Measurements from ENCODE around the gene CACNG3.

CACNG3 gene

DNA sequence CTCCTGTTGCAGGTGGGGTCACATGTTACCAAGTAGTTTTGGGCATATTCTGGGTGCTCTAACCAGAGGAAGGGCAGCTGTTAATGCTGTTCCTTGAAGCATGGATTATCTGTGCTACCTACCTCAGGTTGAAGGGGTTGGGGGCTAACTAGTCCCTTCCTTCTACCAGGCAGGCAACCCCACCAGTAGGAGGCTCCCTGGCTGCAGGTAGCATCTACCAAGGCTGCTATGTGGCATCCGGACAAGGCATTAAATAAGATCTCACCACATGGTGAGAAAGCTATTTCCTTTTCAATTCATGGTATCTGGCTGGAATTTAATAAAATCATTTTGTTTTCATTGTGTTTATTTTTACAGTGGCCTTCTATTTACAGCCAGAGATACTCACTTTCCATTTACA, 62.5 kb downstream of the CACNG3 start:
- no peak for TF ChIP-seq ZFP30 (CRISPR knock-in tag; IDR thresholded peaks at IDR 0.05)
- TF ChIP-seq PPARA (CRISPR knock-in tag; IDR thresholded peaks at IDR 0.05; ENCODE audit: borderline replicate concordance) = no peak
- TF ChIP-seq, protein P1, sequence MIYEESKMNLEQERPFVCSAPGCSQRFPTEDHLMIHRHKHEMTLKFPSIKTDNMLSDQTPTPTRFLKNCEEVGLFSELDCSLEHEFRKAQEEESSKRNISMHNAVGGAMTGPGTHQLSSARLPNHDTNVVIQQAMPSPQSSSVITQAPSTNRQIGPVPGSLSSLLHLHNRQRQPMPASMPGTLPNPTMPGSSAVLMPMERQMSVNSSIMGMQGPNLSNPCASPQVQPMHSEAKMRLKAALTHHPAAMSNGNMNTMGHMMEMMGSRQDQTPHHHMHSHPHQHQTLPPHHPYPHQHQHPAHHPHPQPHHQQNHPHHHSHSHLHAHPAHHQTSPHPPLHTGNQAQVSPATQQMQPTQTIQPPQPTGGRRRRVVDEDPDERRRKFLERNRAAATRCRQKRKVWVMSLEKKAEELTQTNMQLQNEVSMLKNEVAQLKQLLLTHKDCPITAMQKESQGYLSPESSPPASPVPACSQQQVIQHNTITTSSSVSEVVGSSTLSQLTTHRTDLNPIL (CRISPR knock-in tag; IDR thresholded peaks at IDR 0.05; ENCODE audit: low read depth) = no peak
- no peak for TF ChIP-seq BACH2 (CRISPR knock-in tag; IDR thresholded peaks at IDR 0.05; ENCODE audit: borderline replicate concordance)
- no peak for TF ChIP-seq RARB (CRISPR knock-in tag; IDR thresholded peaks at IDR 0.05)
- TF ChIP-seq ZNF8 (CRISPR knock-in tag; IDR thresholded peaks at IDR 0.05) = no peak
- TF ChIP-seq TCF4 (CRISPR knock-in tag; IDR thresholded peaks at IDR 0.05; ENCODE audit: borderline replicate concordance) = no peak
- no peak for TF ChIP-seq CSDC2 (CRISPR knock-in tag; IDR thresholded peaks at IDR 0.05)
- no peak for TF ChIP-seq ZNF70 (CRISPR knock-in tag; IDR thresholded peaks at IDR 0.05)
- TF ChIP-seq ZC3H10 (CRISPR knock-in tag; IDR thresholded peaks at IDR 0.05) = no peak
- no peak for TF ChIP-seq OSR1 (CRISPR knock-in tag; IDR thresholded peaks at IDR 0.05)
- no peak for ATAC-seq

DNA sequence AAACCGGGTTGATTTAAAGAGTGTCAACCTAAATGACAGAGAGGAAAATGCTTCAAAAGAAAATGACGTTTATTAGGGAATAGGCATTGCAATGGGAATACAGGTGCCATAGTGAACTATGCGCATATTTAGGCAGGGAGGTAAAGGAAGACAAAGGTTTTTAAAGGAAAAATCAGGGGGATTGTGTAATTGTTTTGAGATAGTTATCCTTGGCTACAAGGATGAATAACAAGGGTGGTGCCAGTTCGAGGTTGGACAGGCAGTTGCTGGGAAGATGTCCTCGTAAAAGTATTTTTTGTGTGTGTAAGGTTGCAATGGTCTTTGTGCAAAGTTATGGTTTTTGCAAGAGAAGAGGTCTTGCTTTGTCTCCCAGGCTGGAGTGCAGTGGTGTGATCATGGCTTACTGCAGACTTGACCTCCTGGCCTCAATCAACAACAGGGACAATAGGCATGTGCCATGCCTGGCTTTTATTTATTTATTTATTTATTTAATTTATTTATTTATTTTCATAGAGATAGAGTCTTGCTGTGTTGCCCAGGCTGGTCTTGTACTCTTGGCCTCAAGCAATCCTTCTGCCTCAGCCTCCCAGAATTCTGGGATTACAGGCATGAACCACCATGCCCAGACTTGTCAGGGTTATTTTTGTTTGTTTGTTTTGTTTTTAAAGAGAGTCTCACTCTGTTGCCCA, 63.1 kb downstream of the CACNG3 start:
- no peak for TF ChIP-seq RARB (CRISPR knock-in tag; IDR thresholded peaks at IDR 0.05)
- no peak for ATAC-seq

DNA sequence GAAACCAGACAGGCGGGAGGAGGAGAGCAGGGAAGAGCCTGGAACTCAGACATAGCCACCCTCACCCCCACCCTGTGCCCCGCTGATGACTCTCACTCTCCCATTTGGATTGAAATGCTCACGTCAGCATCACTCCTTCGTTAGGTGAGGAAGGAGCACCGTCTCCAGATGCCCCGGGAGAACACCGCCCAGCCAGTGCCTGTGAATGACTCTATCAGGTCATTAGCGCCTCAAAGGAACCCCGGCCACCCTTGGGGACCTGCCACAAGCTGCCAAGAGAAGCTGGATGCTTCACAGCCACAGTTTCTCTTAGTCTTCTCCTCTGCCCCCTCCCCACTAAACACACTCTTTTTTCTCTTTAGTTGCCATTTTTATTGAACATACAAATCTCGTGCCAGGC, 66.0 kb downstream of the CACNG3 start:
- TF ChIP-seq TOX (CRISPR knock-in tag; IDR thresholded peaks at IDR 0.05; ENCODE audit: borderline replicate concordance) (no peak), SNAI2 (CRISPR knock-in tag; IDR thresholded peaks at IDR 0.05) (no peak), ARNTL (CRISPR knock-in tag; IDR thresholded peaks at IDR 0.05; ENCODE audit: borderline replicate concordance, low read depth) (no peak), ZNF70 (CRISPR knock-in tag; IDR thresholded peaks at IDR 0.05) (no peak), ZNF565 (CRISPR knock-in tag; conservative IDR thresholded peaks at IDR 0.05; ENCODE audit: low read depth) (no peak), ZFP3 (CRISPR knock-in tag; IDR thresholded peaks at IDR 0.05) (no peak), PPARA (CRISPR knock-in tag; IDR thresholded peaks at IDR 0.05; ENCODE audit: borderline replicate concordance) (no peak), BACH2 (CRISPR knock-in tag; IDR thresholded peaks at IDR 0.05; ENCODE audit: borderline replicate concordance) (no peak), ISL1 (CRISPR knock-in tag; IDR thresholded peaks at IDR 0.05) (no peak), ZNF8 (CRISPR knock-in tag; IDR thresholded peaks at IDR 0.05) (no peak), GLIS3 (CRISPR knock-in tag; IDR thresholded peaks at IDR 0.05) (no peak), ESRRG (CRISPR knock-in tag; IDR thresholded peaks at IDR 0.05) (no peak)
- TF ChIP-seq, protein P2, sequence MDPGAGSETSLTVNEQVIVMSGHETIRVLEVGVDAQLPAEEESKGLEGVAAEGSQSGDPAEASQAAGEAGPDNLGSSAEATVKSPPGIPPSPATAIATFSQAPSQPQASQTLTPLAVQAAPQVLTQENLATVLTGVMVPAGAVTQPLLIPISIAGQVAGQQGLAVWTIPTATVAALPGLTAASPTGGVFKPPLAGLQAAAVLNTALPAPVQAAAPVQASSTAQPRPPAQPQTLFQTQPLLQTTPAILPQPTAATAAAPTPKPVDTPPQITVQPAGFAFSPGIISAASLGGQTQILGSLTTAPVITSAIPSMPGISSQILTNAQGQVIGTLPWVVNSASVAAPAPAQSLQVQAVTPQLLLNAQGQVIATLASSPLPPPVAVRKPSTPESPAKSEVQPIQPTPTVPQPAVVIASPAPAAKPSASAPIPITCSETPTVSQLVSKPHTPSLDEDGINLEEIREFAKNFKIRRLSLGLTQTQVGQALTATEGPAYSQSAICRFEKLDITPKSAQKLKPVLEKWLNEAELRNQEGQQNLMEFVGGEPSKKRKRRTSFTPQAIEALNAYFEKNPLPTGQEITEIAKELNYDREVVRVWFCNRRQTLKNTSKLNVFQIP (CRISPR knock-in tag; IDR thresholded peaks at IDR 0.05; ENCODE audit: borderline replicate concordance, low read depth) = no peak
- TF ChIP-seq, protein P3, sequence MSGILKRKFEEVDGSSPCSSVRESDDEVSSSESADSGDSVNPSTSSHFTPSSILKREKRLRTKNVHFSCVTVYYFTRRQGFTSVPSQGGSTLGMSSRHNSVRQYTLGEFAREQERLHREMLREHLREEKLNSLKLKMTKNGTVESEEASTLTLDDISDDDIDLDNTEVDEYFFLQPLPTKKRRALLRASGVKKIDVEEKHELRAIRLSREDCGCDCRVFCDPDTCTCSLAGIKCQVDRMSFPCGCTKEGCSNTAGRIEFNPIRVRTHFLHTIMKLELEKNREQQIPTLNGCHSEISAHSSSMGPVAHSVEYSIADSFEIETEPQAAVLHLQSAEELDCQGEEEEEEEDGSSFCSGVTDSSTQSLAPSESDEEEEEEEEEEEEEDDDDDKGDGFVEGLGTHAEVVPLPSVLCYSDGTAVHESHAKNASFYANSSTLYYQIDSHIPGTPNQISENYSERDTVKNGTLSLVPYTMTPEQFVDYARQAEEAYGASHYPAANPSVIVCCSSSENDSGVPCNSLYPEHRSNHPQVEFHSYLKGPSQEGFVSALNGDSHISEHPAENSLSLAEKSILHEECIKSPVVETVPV (CRISPR knock-in tag; IDR thresholded peaks at IDR 0.05) = no peak
- TF ChIP-seq, protein P4, sequence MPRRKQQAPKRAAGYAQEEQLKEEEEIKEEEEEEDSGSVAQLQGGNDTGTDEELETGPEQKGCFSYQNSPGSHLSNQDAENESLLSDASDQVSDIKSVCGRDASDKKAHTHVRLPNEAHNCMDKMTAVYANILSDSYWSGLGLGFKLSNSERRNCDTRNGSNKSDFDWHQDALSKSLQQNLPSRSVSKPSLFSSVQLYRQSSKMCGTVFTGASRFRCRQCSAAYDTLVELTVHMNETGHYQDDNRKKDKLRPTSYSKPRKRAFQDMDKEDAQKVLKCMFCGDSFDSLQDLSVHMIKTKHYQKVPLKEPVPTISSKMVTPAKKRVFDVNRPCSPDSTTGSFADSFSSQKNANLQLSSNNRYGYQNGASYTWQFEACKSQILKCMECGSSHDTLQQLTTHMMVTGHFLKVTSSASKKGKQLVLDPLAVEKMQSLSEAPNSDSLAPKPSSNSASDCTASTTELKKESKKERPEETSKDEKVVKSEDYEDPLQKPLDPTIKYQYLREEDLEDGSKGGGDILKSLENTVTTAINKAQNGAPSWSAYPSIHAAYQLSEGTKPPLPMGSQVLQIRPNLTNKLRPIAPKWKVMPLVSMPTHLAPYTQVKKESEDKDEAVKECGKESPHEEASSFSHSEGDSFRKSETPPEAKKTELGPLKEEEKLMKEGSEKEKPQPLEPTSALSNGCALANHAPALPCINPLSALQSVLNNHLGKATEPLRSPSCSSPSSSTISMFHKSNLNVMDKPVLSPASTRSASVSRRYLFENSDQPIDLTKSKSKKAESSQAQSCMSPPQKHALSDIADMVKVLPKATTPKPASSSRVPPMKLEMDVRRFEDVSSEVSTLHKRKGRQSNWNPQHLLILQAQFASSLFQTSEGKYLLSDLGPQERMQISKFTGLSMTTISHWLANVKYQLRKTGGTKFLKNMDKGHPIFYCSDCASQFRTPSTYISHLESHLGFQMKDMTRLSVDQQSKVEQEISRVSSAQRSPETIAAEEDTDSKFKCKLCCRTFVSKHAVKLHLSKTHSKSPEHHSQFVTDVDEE (CRISPR knock-in tag; IDR thresholded peaks at IDR 0.05) = no peak
- TF ChIP-seq, protein P5, sequence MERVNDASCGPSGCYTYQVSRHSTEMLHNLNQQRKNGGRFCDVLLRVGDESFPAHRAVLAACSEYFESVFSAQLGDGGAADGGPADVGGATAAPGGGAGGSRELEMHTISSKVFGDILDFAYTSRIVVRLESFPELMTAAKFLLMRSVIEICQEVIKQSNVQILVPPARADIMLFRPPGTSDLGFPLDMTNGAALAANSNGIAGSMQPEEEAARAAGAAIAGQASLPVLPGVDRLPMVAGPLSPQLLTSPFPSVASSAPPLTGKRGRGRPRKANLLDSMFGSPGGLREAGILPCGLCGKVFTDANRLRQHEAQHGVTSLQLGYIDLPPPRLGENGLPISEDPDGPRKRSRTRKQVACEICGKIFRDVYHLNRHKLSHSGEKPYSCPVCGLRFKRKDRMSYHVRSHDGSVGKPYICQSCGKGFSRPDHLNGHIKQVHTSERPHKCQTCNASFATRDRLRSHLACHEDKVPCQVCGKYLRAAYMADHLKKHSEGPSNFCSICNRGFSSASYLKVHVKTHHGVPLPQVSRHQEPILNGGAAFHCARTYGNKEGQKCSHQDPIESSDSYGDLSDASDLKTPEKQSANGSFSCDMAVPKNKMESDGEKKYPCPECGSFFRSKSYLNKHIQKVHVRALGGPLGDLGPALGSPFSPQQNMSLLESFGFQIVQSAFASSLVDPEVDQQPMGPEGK (CRISPR knock-in tag; IDR thresholded peaks at IDR 0.05; ENCODE audit: borderline replicate concordance) = no peak
- ATAC-seq = no peak

Measured in SK-N-SH treated with all-trans-retinoic acid at 6 μM for 48 hours (cell line).